ENCODE measurements around the gene IP6K2.

DNA sequence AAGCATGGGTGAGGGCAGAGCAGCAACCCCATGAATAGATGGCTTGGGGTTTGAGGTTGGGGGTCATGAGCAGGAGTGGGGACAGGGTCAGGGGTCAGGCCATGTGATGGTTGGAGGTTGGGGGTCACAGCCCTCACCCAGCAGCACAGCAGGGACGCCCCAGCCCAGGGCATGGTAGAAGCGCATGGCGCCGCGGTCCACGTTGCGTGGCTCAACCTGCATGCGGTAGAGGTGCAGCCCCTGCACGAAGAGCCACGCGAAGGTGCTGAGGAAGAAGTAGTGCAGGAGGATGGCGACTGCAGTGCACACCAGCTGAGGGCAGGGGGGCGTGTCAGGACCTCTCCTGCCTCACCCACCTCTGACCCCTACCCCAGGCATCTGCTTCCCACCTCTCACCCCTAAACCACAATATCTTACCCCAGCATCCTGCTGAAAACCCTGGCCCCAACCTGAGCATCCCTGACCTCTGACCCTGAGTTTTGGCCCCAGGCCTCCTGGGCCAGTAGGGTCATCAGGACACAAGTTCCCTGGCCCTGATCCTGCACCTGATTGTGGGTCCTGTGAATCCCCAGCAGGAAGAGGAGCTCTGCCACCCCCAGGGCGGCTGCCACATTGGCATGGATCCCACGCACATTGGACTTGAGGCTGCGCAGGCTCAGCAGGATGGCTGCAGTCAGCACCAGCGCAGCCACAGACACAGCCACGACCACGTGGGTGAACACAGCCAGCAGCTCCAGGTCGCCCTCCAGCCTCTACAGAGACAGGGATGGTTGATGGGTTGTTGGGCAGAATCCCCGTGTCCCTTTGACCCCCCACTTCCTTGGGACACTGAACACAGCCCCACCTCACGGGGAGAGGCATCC is 71.9 kb downstream of the IP6K2 start:
- TF ChIP-seq, protein P1, sequence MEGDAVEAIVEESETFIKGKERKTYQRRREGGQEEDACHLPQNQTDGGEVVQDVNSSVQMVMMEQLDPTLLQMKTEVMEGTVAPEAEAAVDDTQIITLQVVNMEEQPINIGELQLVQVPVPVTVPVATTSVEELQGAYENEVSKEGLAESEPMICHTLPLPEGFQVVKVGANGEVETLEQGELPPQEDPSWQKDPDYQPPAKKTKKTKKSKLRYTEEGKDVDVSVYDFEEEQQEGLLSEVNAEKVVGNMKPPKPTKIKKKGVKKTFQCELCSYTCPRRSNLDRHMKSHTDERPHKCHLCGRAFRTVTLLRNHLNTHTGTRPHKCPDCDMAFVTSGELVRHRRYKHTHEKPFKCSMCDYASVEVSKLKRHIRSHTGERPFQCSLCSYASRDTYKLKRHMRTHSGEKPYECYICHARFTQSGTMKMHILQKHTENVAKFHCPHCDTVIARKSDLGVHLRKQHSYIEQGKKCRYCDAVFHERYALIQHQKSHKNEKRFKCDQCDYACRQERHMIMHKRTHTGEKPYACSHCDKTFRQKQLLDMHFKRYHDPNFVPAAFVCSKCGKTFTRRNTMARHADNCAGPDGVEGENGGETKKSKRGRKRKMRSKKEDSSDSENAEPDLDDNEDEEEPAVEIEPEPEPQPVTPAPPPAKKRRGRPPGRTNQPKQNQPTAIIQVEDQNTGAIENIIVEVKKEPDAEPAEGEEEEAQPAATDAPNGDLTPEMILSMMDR (IDR thresholded peaks at IDR 0.05): no peak
- no peak for TF ChIP-seq ZFX (IDR thresholded peaks at IDR 0.05; ENCODE audit: borderline replicate concordance)

Measured in 22Rv1 (cell line).